HepG2 (cell line): Measurements from ENCODE around the gene ARIH2. TPM values are rescaled to one million over a fixed set of nuclear protein-coding genes. Genes with fewer than 3 reads are reported as not detected.
A peak's percentile ranks its signal among the peaks of the same experiment; 100 is the strongest.

Source experiments
- FOXM1 ChIP-seq: sonication (generic); formaldehyde crosslinking; IDR thresholded peaks from 2 replicates; pipeline ENCODE4 v1.5.0; 2020; ENCODE audit warnings: missing genetic modification reagents
- LCORL ChIP-seq, 2 experiments: fragments of 450-650 bp in 1 of 2; sonication (generic) in 1 of 2; formaldehyde crosslinking in 1 of 2; IDR thresholded peaks; 2 replicates each; pipeline versions ENCODE4 v1.5.0 to v1.6.1; 2017 to 2020; ENCODE audit warnings: antibody characterized with exemption in 1 of 2, missing genetic modification reagents in 1 of 2
- NFE2L2 ChIP-seq: fragments of 150-350 bp; IDR thresholded peaks from 2 replicates; pipeline ENCODE4 v1.6.1; 2014; ENCODE audit warnings: low read length
- PLRG1 ChIP-seq: fragments of 450-650 bp; conservative IDR thresholded peaks from 2 replicates; pipeline ENCODE4 v1.6.1; 2016
- SMAD3 ChIP-seq: sonication (generic); formaldehyde crosslinking; IDR thresholded peaks from 2 replicates; pipeline ENCODE4 v1.4.0; 2020; ENCODE audit warnings: missing genetic modification reagents
- SP4 ChIP-seq: sonication (generic); formaldehyde crosslinking; IDR thresholded peaks from 2 replicates; pipeline ENCODE4 v1.8.1; 2023; ENCODE audit warnings: mild to moderate bottlenecking, missing genetic modification reagents
- SRSF1 ChIP-seq: fragments of 200-400 bp; formaldehyde crosslinking; optimal IDR thresholded peaks from 2 replicates; pipeline ENCODE3; 2017; ENCODE audit warnings: mild to moderate bottlenecking, low read depth, low read length, moderate library complexity
- ZBTB1 ChIP-seq: sonication (generic); formaldehyde crosslinking; IDR thresholded peaks from 2 replicates; pipeline ENCODE4 v1.4.0; 2020; ENCODE audit warnings: missing genetic modification reagents, borderline replicate concordance
- ZFAT ChIP-seq: sonication (generic); formaldehyde crosslinking; conservative IDR thresholded peaks from 2 replicates; pipeline ENCODE4 v1.8.1; 2023; ENCODE audit warnings: missing genetic modification reagents, inconsistent platforms
- ZZZ3 ChIP-seq: sonication (generic); formaldehyde crosslinking; IDR thresholded peaks from 2 replicates; pipeline ENCODE4 v1.4.0; 2020; ENCODE audit warnings: missing genetic modification reagents, mild to moderate bottlenecking, borderline replicate concordance
- polyA plus RNA-seq, 8 experiments: library from polyadenylated mRNA; depleted of rRNA in 3 of 8; stranded (reverse) in 7 of 8; unstranded in 1 of 8; fragments of >200 nt; fragmentation: Illumina TruSeq in 4 of 8; extraction: Trizol in 4 of 8; gene quantifications; 2 replicates each; pipeline versions ENCODE4 v1.2.1 to v1.2.3, GENCODE V29; 2011 to 2016; ENCODE audit warnings: low read depth in 4 of 8, missing spikeins in 1 of 8, mixed read lengths in 1 of 8; ENCODE audit not compliant: insufficient read depth in 1 of 8
- total RNA-seq, 5 experiments: library from RNA; depleted of rRNA; stranded (reverse); fragments of >200 nt; fragmentation: Illumina TruSeq; extraction: Trizol; gene quantifications; 2 replicates each; pipeline ENCODE4 v1.2.3, GENCODE V29; 2016; ENCODE audit warnings: low read depth in 1 of 5
- TF ChIP-seq, protein P1 (sequence below): IDR thresholded peaks from 2 replicates; pipeline ENCODE4 v1.6.1; 2016; ENCODE audit warnings: low read depth, control low read depth
- TF ChIP-seq, protein P2 (sequence below): sonication (generic); formaldehyde crosslinking; IDR thresholded peaks from 2 replicates; pipeline ENCODE4 v1.4.0; 2020; ENCODE audit warnings: missing genetic modification reagents
- TF ChIP-seq, protein P3 (sequence below): sonication (generic); formaldehyde crosslinking; IDR thresholded peaks from 2 replicates; pipeline ENCODE4 v1.4.0; 2020; ENCODE audit warnings: missing genetic modification reagents, borderline replicate concordance

The ARIH2 gene
- total and polyA plus RNA-seq, 2 of the 13 experiments (the other 11 are each of a cell fraction or from before 2014, with no cell fraction given) = 64.8 to 83.3 TPM

DNA sequence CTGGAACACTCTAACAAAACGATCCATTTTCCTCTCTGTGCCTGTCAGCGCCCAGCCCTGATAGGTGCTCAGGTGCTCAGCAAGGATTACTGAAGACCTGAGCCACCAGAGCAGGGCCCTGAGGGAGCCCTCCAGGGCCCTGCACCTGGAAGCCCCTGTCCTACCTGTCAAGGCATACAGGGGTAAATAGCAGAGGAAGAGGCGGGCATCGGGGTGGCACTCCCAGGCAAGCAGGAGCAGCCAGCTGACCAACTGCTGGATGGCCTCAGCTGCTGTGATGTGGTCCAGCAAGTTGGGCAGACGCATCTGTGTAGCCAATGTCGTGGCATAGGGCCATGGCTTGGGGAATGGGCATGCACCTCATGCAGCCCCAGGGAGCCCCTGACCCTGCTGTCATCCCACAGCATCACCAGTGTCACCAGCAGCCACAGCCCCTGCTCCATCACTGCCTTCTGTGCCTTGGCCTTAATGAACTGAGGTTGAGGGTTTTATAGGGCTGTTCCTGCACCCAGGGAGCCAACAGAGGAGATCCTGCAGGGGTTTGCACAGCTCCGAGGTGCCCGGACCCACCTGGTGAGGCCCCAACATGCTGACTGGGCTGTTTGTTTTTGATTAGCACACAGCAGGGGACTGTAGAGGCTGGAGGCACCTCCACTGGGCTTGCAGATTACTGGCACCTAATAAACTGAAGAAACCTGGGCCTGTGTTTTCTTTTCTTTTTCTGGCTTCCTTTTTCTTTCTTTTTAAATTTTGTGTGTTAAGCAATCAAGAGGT is 80.6 kb downstream of the ARIH2 start (continued):
- no peak for TF ChIP-seq SMAD3 (CRISPR knock-in tag)
- TF ChIP-seq, protein P1, sequence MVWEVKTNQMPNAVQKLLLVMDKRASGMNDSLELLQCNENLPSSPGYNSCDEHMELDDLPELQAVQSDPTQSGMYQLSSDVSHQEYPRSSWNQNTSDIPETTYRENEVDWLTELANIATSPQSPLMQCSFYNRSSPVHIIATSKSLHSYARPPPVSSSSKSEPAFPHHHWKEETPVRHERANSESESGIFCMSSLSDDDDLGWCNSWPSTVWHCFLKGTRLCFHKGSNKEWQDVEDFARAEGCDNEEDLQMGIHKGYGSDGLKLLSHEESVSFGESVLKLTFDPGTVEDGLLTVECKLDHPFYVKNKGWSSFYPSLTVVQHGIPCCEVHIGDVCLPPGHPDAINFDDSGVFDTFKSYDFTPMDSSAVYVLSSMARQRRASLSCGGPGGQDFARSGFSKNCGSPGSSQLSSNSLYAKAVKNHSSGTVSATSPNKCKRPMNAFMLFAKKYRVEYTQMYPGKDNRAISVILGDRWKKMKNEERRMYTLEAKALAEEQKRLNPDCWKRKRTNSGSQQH (CRISPR knock-in tag) = no peak
- TF ChIP-seq, protein P2, sequence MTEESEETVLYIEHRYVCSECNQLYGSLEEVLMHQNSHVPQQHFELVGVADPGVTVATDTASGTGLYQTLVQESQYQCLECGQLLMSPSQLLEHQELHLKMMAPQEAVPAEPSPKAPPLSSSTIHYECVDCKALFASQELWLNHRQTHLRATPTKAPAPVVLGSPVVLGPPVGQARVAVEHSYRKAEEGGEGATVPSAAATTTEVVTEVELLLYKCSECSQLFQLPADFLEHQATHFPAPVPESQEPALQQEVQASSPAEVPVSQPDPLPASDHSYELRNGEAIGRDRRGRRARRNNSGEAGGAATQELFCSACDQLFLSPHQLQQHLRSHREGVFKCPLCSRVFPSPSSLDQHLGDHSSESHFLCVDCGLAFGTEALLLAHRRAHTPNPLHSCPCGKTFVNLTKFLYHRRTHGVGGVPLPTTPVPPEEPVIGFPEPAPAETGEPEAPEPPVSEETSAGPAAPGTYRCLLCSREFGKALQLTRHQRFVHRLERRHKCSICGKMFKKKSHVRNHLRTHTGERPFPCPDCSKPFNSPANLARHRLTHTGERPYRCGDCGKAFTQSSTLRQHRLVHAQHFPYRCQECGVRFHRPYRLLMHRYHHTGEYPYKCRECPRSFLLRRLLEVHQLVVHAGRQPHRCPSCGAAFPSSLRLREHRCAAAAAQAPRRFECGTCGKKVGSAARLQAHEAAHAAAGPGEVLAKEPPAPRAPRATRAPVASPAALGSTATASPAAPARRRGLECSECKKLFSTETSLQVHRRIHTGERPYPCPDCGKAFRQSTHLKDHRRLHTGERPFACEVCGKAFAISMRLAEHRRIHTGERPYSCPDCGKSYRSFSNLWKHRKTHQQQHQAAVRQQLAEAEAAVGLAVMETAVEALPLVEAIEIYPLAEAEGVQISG (CRISPR knock-in tag) = peak; percentile 35; the same call in 1 of the 2 replicates
- no peak for TF ChIP-seq ZBTB1 (CRISPR knock-in tag)
- TF ChIP-seq PLRG1 = no peak
- TF ChIP-seq ZZZ3 = no peak
- TF ChIP-seq NFE2L2 = no peak
- TF ChIP-seq, protein P3, sequence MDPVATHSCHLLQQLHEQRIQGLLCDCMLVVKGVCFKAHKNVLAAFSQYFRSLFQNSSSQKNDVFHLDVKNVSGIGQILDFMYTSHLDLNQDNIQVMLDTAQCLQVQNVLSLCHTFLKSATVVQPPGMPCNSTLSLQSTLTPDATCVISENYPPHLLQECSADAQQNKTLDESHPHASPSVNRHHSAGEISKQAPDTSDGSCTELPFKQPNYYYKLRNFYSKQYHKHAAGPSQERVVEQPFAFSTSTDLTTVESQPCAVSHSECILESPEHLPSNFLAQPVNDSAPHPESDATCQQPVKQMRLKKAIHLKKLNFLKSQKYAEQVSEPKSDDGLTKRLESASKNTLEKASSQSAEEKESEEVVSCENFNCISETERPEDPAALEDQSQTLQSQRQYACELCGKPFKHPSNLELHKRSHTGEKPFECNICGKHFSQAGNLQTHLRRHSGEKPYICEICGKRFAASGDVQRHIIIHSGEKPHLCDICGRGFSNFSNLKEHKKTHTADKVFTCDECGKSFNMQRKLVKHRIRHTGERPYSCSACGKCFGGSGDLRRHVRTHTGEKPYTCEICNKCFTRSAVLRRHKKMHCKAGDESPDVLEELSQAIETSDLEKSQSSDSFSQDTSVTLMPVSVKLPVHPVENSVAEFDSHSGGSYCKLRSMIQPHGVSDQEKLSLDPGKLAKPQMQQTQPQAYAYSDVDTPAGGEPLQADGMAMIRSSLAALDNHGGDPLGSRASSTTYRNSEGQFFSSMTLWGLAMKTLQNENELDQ (CRISPR knock-in tag) = no peak
- no peak for TF ChIP-seq SRSF1
- TF ChIP-seq ZFAT (CRISPR knock-in tag) = no peak
- TF ChIP-seq LCORL (IDR thresholded peaks at IDR 0.05) = no peak
- TF ChIP-seq LCORL (CRISPR knock-in tag; IDR thresholded peaks at IDR 0.05) = no peak
- TF ChIP-seq SP4 = no peak
- no peak for TF ChIP-seq FOXM1 (CRISPR knock-in tag)
